ENCODE results near the gene NTN4. TPM values are rescaled to one million over a fixed set of nuclear protein-coding genes. Genes with fewer than 3 reads are reported as not detected.
A peak's percentile ranks its signal among the peaks of the same experiment; 100 is the strongest.

NTN4 gene
- polyA plus RNA-seq, 1 of the 3 experiments (the other 2 are of a cell fraction) = 0.08 TPM

GRCh38 chr12:95789126-95790032 is 1.2 kb downstream of the NTN4 start:
- no peaks in the 10 kb centered on the region for H3K36me3 ChIP-seq (replicated peaks in 1 of 2; ENCODE audit: control insufficient read depth in 1 of 2, insufficient read depth in 2 of 2, low read length in 1 of 2)
- 22% methylated on average over 28 of the region's 39 CpGs for WGBS (ENCODE audit: low lambda C conversion rate)
- peak overlapping the region; percentile 42; the same call in 1 of the 2 replicates for H2AFZ ChIP-seq (ENCODE audit: low read depth)
- H3K9ac ChIP-seq = no peak overlapping the region
- no peaks in the 10 kb centered on the region for H3K9me3 ChIP-seq
- no peak for TF ChIP-seq TAF1 (IDR thresholded peaks at IDR 0.05; ENCODE audit: borderline replicate concordance, low read depth, low read length)
- no peak for TF ChIP-seq MXI1 (IDR thresholded peaks at IDR 0.05; ENCODE audit: low read depth, low read length)
- peak overlapping the region; percentile 57 to 59 for H3K4me3 ChIP-seq (ENCODE audit: low read depth in 2 of 2, low read length in 1 of 2)
- H3K9me2 ChIP-seq = no peaks in the 10 kb centered on the region
- H3K27me3 ChIP-seq (ENCODE audit: insufficient read depth) = peaks cover 49% of the 10 kb centered on the region
- CTCF ChIA-PET = interaction anchor here (1.7 kb wide), 1 partner anchor 26 kb away, joined by 4 read pairs; no protein-coding TSS in a partner anchor
- no peaks in the 10 kb centered on the region for H4K20me1 ChIP-seq (ENCODE audit: insufficient read depth)
- POLR2A ChIA-PET = no interaction called here
- H3K79me2 ChIP-seq (ENCODE audit: insufficient read depth) = no peaks in the 10 kb centered on the region
- H3K27ac ChIP-seq (ENCODE audit: low read depth in 2 of 2, low read length in 1 of 2) = no peak overlapping the region
- peaks cover 4 to 12% of the 10 kb centered on the region in 2 experiments; a peak in 1 of 4 replicates for H3K4me1 ChIP-seq (ENCODE audit: control insufficient read depth in 1 of 2, insufficient read depth in 2 of 2, low read depth in 1 of 2, low read length in 1 of 2)
- DNase-seq = peak; percentile 54
- H3K4me2 ChIP-seq = peak overlapping the region; percentile 86
- H3F3A ChIP-seq (replicated peaks; ENCODE audit: insufficient read depth) = no peaks in the 10 kb centered on the region

GRCh38 chr12:95788637-95789036 is 1.9 kb downstream of the NTN4 start:
- 62% methylated on average over 1 of the region's 1 CpG for WGBS (ENCODE audit: low lambda C conversion rate)
- Histone ChIP-seq H4K20me1 (ENCODE audit: insufficient read depth) (no peaks in the 10 kb centered on the region), H3K4me1 (ENCODE audit: control insufficient read depth in 1 of 2, insufficient read depth in 2 of 2, low read depth in 1 of 2, low read length in 1 of 2) (peaks cover 4 to 12% of the 10 kb centered on the region in 2 experiments; a peak in 1 of 4 replicates), H3K9ac (no peak overlapping the region), H3K4me3 (ENCODE audit: low read depth in 2 of 2, low read length in 1 of 2) (no peak overlapping the region), H3K9me2 (no peaks in the 10 kb centered on the region), H3K4me2 (no peak overlapping the region), H3K79me2 (ENCODE audit: insufficient read depth) (no peaks in the 10 kb centered on the region), H3K27ac (ENCODE audit: low read depth in 2 of 2, low read length in 1 of 2) (no peak overlapping the region), H3K27me3 (ENCODE audit: insufficient read depth) (peaks cover 49% of the 10 kb centered on the region), H3K9me3 (no peaks in the 10 kb centered on the region), H2AFZ (ENCODE audit: low read depth) (no peak overlapping the region), H3F3A (replicated peaks; ENCODE audit: insufficient read depth) (no peaks in the 10 kb centered on the region), H3K36me3 (replicated peaks in 1 of 2; ENCODE audit: control insufficient read depth in 1 of 2, insufficient read depth in 2 of 2, low read length in 1 of 2) (no peaks in the 10 kb centered on the region)
- TF ChIP-seq POLR2AphosphoS5 (IDR thresholded peaks at IDR 0.05; ENCODE audit: low read depth, low read length) (no peak), CTCF (IDR thresholded peaks at IDR 0.05) (no peak), USF1 (IDR thresholded peaks at IDR 0.05; ENCODE audit: borderline replicate concordance, low read depth) (no peak), TAF1 (IDR thresholded peaks at IDR 0.05; ENCODE audit: borderline replicate concordance, low read depth, low read length) (no peak), RFX5 (IDR thresholded peaks at IDR 0.05; ENCODE audit: low read length) (no peak), RAD21 (IDR thresholded peaks at IDR 0.05; ENCODE audit: low read length) (no peak), GABPA (IDR thresholded peaks at IDR 0.05; ENCODE audit: low read depth) (no peak), CHD2 (IDR thresholded peaks at IDR 0.05; ENCODE audit: low read length, partially characterized antibody) (no peak), FOXM1 (IDR thresholded peaks at IDR 0.05; ENCODE audit: low read depth) (no peak), MAX (IDR thresholded peaks at IDR 0.05; ENCODE audit: low read depth) (no peak), ELF1 (IDR thresholded peaks at IDR 0.05) (no peak), MEF2A (IDR thresholded peaks at IDR 0.05; ENCODE audit: borderline replicate concordance, low read depth) (no peak), YY1 (IDR thresholded peaks at IDR 0.05; ENCODE audit: low read depth) (no peak), EZH2phosphoT487 (IDR thresholded peaks at IDR 0.05; ENCODE audit: borderline replicate concordance, low read depth) (no peak), EP300 (IDR thresholded peaks at IDR 0.05; ENCODE audit: borderline replicate concordance in 1 of 2, low read depth in 1 of 2, low read length in 1 of 2) (no peak), MXI1 (IDR thresholded peaks at IDR 0.05; ENCODE audit: low read depth, low read length) (no peak)
- TF ChIP-seq, protein P1, sequence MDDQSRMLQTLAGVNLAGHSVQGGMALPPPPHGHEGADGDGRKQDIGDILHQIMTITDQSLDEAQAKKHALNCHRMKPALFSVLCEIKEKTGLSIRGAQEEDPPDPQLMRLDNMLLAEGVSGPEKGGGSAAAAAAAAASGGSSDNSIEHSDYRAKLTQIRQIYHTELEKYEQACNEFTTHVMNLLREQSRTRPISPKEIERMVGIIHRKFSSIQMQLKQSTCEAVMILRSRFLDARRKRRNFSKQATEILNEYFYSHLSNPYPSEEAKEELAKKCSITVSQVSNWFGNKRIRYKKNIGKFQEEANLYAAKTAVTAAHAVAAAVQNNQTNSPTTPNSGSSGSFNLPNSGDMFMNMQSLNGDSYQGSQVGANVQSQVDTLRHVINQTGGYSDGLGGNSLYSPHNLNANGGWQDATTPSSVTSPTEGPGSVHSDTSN (IDR thresholded peaks at IDR 0.05) = no peak
- TF ChIP-seq, protein P2, sequence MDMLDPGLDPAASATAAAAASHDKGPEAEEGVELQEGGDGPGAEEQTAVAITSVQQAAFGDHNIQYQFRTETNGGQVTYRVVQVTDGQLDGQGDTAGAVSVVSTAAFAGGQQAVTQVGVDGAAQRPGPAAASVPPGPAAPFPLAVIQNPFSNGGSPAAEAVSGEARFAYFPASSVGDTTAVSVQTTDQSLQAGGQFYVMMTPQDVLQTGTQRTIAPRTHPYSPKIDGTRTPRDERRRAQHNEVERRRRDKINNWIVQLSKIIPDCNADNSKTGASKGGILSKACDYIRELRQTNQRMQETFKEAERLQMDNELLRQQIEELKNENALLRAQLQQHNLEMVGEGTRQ (IDR thresholded peaks at IDR 0.05; ENCODE audit: borderline replicate concordance, low read depth, low read length) = no peak
- TF ChIP-seq, protein P3, sequence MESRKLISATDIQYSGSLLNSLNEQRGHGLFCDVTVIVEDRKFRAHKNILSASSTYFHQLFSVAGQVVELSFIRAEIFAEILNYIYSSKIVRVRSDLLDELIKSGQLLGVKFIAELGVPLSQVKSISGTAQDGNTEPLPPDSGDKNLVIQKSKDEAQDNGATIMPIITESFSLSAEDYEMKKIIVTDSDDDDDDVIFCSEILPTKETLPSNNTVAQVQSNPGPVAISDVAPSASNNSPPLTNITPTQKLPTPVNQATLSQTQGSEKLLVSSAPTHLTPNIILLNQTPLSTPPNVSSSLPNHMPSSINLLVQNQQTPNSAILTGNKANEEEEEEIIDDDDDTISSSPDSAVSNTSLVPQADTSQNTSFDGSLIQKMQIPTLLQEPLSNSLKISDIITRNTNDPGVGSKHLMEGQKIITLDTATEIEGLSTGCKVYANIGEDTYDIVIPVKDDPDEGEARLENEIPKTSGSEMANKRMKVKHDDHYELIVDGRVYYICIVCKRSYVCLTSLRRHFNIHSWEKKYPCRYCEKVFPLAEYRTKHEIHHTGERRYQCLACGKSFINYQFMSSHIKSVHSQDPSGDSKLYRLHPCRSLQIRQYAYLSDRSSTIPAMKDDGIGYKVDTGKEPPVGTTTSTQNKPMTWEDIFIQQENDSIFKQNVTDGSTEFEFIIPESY (IDR thresholded peaks at IDR 0.05; ENCODE audit: borderline replicate concordance, low read depth) = no peak
- no peak for DNase-seq
- CTCF ChIA-PET = interaction anchor here (1.7 kb wide), 1 partner anchor 26 kb away, joined by 4 read pairs; no protein-coding TSS in a partner anchor
- POLR2A ChIA-PET = no interaction called here
